Measurements from ENCODE around the gene DDAH2. TPM values are rescaled to one million over a fixed set of nuclear protein-coding genes. Genes with fewer than 3 reads are reported as not detected.

The DDAH2 gene
- total RNA-seq, 4 donors from 2014 or later = 10.6 to 24.2 (median 15.4) TPM

Small RNAs within 50 kb of the gene (microRNA-seq; reads per million reads assigned to microRNA genes)
- gene MIR4646 (ENCODE audit: borderline replicate concordance in 2 of 2) = 1.2 to 1.7 reads per million in 2 donors

Other genes starting within 250 kb of the DDAH2 start
- 1 to 10 TPM in 1 of 4 donors, under 1 TPM in 3; 0.20 to 1.2 (median 0.50) TPM for gene MICB, start 231.2 kb downstream of the DDAH2 start, total RNA-seq
- not detected for gene MCCD1, start 200.3 kb downstream of the DDAH2 start, total RNA-seq
- 100 to 1,000 TPM; 107 to 198 (median 144) TPM for gene DDX39B, start 187.3 kb downstream of the DDAH2 start, total RNA-seq
- gene ATP6V1G2, start 182.7 kb downstream of the DDAH2 start, total RNA-seq = 1 to 10 TPM in 2 of 4 donors, under 1 TPM in 2; 0.46 to 1.8 (median 1.1) TPM
- gene NFKBIL1, start 181.7 kb downstream of the DDAH2 start, total RNA-seq = 10 to 100 TPM; 17.6 to 21.7 (median 20.3) TPM
- not detected for gene LTA, start 157.0 kb downstream of the DDAH2 start, total RNA-seq
- under 1 TPM in 2 of 4 donors, not detected in 2; 0.23 to 0.87 TPM for gene TNF, start 153.7 kb downstream of the DDAH2 start, total RNA-seq
- not detected for gene LTB, start 146.9 kb downstream of the DDAH2 start, total RNA-seq
- 10 to 100 TPM in 1 of 4 donors, 1 to 10 TPM in 2, not detected in 1; 1.6 to 22.3 (median 4.1) TPM for gene LST1, start 143.0 kb downstream of the DDAH2 start, total RNA-seq
- not detected for gene NCR3, start 136.3 kb downstream of the DDAH2 start, total RNA-seq
- 10 to 100 TPM in 1 of 4 donors, 1 to 10 TPM in 3; 4.3 to 11.0 (median 4.8) TPM for gene AIF1, start 114.1 kb downstream of the DDAH2 start, total RNA-seq
- 10 to 100 TPM; 38.9 to 67.7 (median 52.0) TPM for gene PRRC2A, start 108.6 kb downstream of the DDAH2 start, total RNA-seq
- 100 to 1,000 TPM; 305 to 509 (median 459) TPM for gene BAG6, start 76.6 kb downstream of the DDAH2 start, total RNA-seq
- gene APOM, start 73.4 kb downstream of the DDAH2 start, total RNA-seq = 1 to 10 TPM; 1.8 to 7.9 (median 2.4) TPM
- 10 to 100 TPM; 22.2 to 34.9 (median 26.8) TPM for gene C6orf47, start 68.5 kb downstream of the DDAH2 start, total RNA-seq
- gene GPANK1, start 64.3 kb downstream of the DDAH2 start, total RNA-seq = 10 to 100 TPM; 17.3 to 29.8 (median 24.5) TPM
- gene CSNK2B, start 63.2 kb downstream of the DDAH2 start, total RNA-seq = 100 to 1,000 TPM; 185 to 251 (median 226) TPM
- gene LY6G5B, start 59.3 kb downstream of the DDAH2 start, total RNA-seq = 1 to 10 TPM in 1 of 4 donors, under 1 TPM in 2, not detected in 1; 0.19 to 2.7 (median 0.60) TPM
- gene LY6G5C, start 48.2 kb downstream of the DDAH2 start, total RNA-seq = 1 to 10 TPM in 2 of 4 donors, not detected in 2; 1.3 to 3.2 TPM
- 10 to 100 TPM; 39.2 to 82.9 (median 57.5) TPM for gene ABHD16A, start 26.0 kb downstream of the DDAH2 start, total RNA-seq
- not detected for gene LY6G6F, start 22.4 kb downstream of the DDAH2 start, total RNA-seq
- not detected for gene LY6G6D, start 14.0 kb downstream of the DDAH2 start, total RNA-seq
- gene LY6G6C, start 7.6 kb downstream of the DDAH2 start, total RNA-seq = not detected
- gene MPIG6B, start 5.9 kb downstream of the DDAH2 start, total RNA-seq = not detected
- 10 to 100 TPM; 20.9 to 41.3 (median 26.3) TPM for gene CLIC1, start 7.2 kb upstream of the DDAH2 start, total RNA-seq
- 1 to 10 TPM in 3 of 4 donors, under 1 TPM in 1; 0.35 to 7.8 (median 1.6) TPM for gene MSH5, start 10.7 kb upstream of the DDAH2 start, total RNA-seq
- gene SAPCD1, start 33.4 kb upstream of the DDAH2 start, total RNA-seq = not detected
- gene VWA7, start 48.0 kb upstream of the DDAH2 start, total RNA-seq = 1 to 10 TPM; 2.0 to 7.8 (median 4.7) TPM
- gene VARS1, start 66.5 kb upstream of the DDAH2 start, total RNA-seq = 100 to 1,000 TPM in 1 of 4 donors, 10 to 100 TPM in 3; 39.2 to 102 (median 67.4) TPM
- 10 to 100 TPM; 25.1 to 43.7 (median 32.9) TPM for gene LSM2, start 77.7 kb upstream of the DDAH2 start, total RNA-seq
- gene HSPA1L, start 86.0 kb upstream of the DDAH2 start, total RNA-seq = 1 to 10 TPM; 1.1 to 7.1 (median 3.5) TPM
- 100 to 1,000 TPM in 2 of 4 donors, 10 to 100 TPM in 2; 85.8 to 205 (median 111) TPM for gene HSPA1A, start 86.2 kb upstream of the DDAH2 start, total RNA-seq
- 100 to 1,000 TPM in 2 of 4 donors, 10 to 100 TPM in 2; 71.5 to 178 (median 112) TPM for gene HSPA1B, start 98.4 kb upstream of the DDAH2 start, total RNA-seq
- 10 to 100 TPM; 20.8 to 42.7 (median 38.1) TPM for gene NEU1, start 133.5 kb upstream of the DDAH2 start, total RNA-seq
- 1 to 10 TPM in 1 of 4 donors, not detected in 3; 1.6 TPM for gene SLC44A4, start 149.7 kb upstream of the DDAH2 start, total RNA-seq
- gene EHMT2, start 168.4 kb upstream of the DDAH2 start, total RNA-seq = 10 to 100 TPM in 3 of 4 donors, 1 to 10 TPM in 1; 8.4 to 17.5 (median 13.0) TPM
- gene ZBTB12, start 172.8 kb upstream of the DDAH2 start, total RNA-seq = under 1 TPM in 1 of 4 donors, not detected in 3; 0.26 TPM
- gene C2, start 198.4 kb upstream of the DDAH2 start, total RNA-seq = 1 to 10 TPM; 2.7 to 4.9 (median 3.6) TPM
- 10 to 100 TPM in 1 of 4 donors, 1 to 10 TPM in 3; 1.0 to 13.8 (median 6.1) TPM for gene CFB, start 216.8 kb upstream of the DDAH2 start, total RNA-seq
- gene NELFE, start 229.7 kb upstream of the DDAH2 start, total RNA-seq = 10 to 100 TPM; 58.1 to 88.6 (median 78.7) TPM
- 10 to 100 TPM; 21.2 to 51.9 (median 22.7) TPM for gene SKIC2, start 229.9 kb upstream of the DDAH2 start, total RNA-seq
- gene DXO, start 242.8 kb upstream of the DDAH2 start, total RNA-seq = 10 to 100 TPM in 1 of 4 donors, 1 to 10 TPM in 3; 5.8 to 11.5 (median 8.5) TPM